A673 (cell line): ENCODE results near the gene PEPD. TPM values are rescaled to one million over a fixed set of nuclear protein-coding genes. Genes with fewer than 3 reads are reported as not detected.

ENCODE experiments used
- BruUV-seq: library from RNA; stranded (reverse); fragments of 400-500 nt; replicated peaks from 2 replicates; lab custom pipeline; 2021; lab: Mats Ljungman, UMichigan
- CTCF ChIA-PET: fragments of 300-600 bp; sonication (Branson Sonifier 250); formaldehyde crosslinking; loops from one replicate; lab custom pipeline; 2022; ENCODE audit warnings: antibody characterized with exemption; lab: Charles Lee
- POLR2A ChIA-PET: fragments of 300-600 bp; sonication (Branson Sonifier 250); formaldehyde crosslinking; loops from one replicate; lab custom pipeline; 2022; ENCODE audit warnings: antibody characterized with exemption; ENCODE audit not compliant: low non-redundant PET; lab: Charles Lee
- DNase-seq: peaks from one replicate; pipeline ENCODE4 v3.0.0-alpha.2; 2015; ENCODE audit warnings: low spot score
- H3K27ac ChIP-seq: fragments of 200-600 bp; sonication (generic); 2 replicates; pipeline ENCODE4 v1.5.1; 2016; ENCODE audit warnings: mixed run types, low read depth, mild to moderate bottlenecking, mixed read lengths, antibody characterized with exemption, low read length; ENCODE audit not compliant: poor library complexity, severe bottlenecking
- H3K27me3 ChIP-seq: fragments of 200-600 bp; sonication (generic); replicated peaks from 2 replicates; pipeline ENCODE4 v1.6.1; 2017; ENCODE audit warnings: mixed run types, low read depth, mild to moderate bottlenecking, mixed read lengths, antibody characterized with exemption, low read length; ENCODE audit not compliant: insufficient read depth, poor library complexity
- H3K36me3 ChIP-seq: fragments of 200-600 bp; sonication (generic); 2 replicates; pipeline ENCODE4 v1.6.1; 2016; ENCODE audit warnings: mixed run types, mild to moderate bottlenecking, mixed read lengths, antibody characterized with exemption, low read length; ENCODE audit not compliant: insufficient read depth, poor library complexity, severe bottlenecking
- H3K4me1 ChIP-seq: fragments of 200-600 bp; sonication (generic); 2 replicates; pipeline ENCODE4 v1.6.1; 2017; ENCODE audit warnings: mixed run types, mild to moderate bottlenecking, mixed read lengths, antibody characterized with exemption, low read length; ENCODE audit not compliant: insufficient read depth, poor library complexity, severe bottlenecking
- H3K4me3 ChIP-seq: fragments of 200-600 bp; sonication (generic); 2 replicates; pipeline ENCODE4 v1.5.1; 2016; ENCODE audit warnings: low read depth, mixed run types, mild to moderate bottlenecking, mixed read lengths, low read length; ENCODE audit not compliant: poor library complexity, severe bottlenecking
- H3K9me3 ChIP-seq: fragments of 200-600 bp; sonication (generic); 2 replicates; pipeline ENCODE4 v1.6.1; 2016; ENCODE audit warnings: mixed run types, low read depth, mild to moderate bottlenecking, mixed read lengths, antibody characterized with exemption, low read length; ENCODE audit not compliant: poor library complexity, severe bottlenecking
- EZH2 ChIP-seq: fragments of 200-600 bp; sonication (generic); IDR thresholded peaks from 2 replicates; pipeline ENCODE4 v1.6.1; 2017; ENCODE audit warnings: borderline replicate concordance, low read depth, mild to moderate bottlenecking, mixed read lengths, antibody characterized with exemption, low read length; ENCODE audit not compliant: poor library complexity, severe bottlenecking
- intact Hi-C: fragments of 100-400 bp; cut with micrococcal nuclease; formaldehyde crosslinking; loops from one replicate; pipeline ENCODE4 v1.10.0; 2022; ENCODE audit not compliant: unreplicated experiment
- total RNA-seq: library from RNA; stranded (reverse); gene quantifications from 2 replicates; pipeline ENCODE4 v1.2.3, GENCODE V29; 2021
- TF ChIP-seq, protein P1 (sequence below): fragments of 300-800, 200-600 bp; sonication (generic); conservative IDR thresholded peaks from 2 replicates; pipeline ENCODE4 v1.5.1; 2017; ENCODE audit warnings: low read depth, mild to moderate bottlenecking, antibody characterized with exemption, low read length, moderate library complexity, mixed read lengths

Gene PEPD
- total RNA-seq, 1 experiment from 2014 or later: 82.2 TPM

DNA sequence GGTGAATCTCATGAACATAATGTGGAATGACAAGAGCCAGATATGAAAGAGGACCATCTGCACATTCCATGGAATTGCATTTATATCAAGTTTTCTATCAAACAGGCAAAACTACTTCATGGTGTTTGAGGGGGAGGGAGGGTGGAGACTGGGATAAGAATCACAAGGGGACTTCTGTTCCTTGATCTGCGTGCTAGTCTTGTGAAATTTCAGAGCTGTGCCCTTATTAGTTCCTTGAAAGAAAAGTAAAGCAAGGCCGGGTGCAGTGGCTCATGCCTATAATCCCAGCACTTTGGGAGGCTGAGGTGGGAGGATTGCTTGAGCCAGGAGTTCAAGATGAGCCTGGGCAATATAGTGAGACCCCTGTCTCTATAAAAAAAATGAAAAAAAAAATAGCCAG is 178.3 kb downstream of the PEPD start:
- BruUV-seq: no TSS peak
- no peak for DNase-seq
- ChIA-PET CTCF (interaction anchor here (0.6 kb wide), 1 partner anchor 455 kb away, joined by 3 read pairs; no protein-coding TSS in a partner anchor), POLR2A (no interaction called here)
- no peak for TF ChIP-seq EZH2
- TF ChIP-seq, protein P1, sequence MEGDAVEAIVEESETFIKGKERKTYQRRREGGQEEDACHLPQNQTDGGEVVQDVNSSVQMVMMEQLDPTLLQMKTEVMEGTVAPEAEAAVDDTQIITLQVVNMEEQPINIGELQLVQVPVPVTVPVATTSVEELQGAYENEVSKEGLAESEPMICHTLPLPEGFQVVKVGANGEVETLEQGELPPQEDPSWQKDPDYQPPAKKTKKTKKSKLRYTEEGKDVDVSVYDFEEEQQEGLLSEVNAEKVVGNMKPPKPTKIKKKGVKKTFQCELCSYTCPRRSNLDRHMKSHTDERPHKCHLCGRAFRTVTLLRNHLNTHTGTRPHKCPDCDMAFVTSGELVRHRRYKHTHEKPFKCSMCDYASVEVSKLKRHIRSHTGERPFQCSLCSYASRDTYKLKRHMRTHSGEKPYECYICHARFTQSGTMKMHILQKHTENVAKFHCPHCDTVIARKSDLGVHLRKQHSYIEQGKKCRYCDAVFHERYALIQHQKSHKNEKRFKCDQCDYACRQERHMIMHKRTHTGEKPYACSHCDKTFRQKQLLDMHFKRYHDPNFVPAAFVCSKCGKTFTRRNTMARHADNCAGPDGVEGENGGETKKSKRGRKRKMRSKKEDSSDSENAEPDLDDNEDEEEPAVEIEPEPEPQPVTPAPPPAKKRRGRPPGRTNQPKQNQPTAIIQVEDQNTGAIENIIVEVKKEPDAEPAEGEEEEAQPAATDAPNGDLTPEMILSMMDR: no peak
- H3K36me3 ChIP-seq: no peaks in the 10 kb centered on the region
- H3K4me3 ChIP-seq: no peak overlapping the region
- no peak overlapping the region for H3K27ac ChIP-seq
- H3K27me3 ChIP-seq: peaks cover 80% of the 10 kb centered on the region
- no peaks in the 10 kb centered on the region for H3K4me1 ChIP-seq
- no peaks in the 10 kb centered on the region for H3K9me3 ChIP-seq
- intact Hi-C loops: no loop called here

DNA sequence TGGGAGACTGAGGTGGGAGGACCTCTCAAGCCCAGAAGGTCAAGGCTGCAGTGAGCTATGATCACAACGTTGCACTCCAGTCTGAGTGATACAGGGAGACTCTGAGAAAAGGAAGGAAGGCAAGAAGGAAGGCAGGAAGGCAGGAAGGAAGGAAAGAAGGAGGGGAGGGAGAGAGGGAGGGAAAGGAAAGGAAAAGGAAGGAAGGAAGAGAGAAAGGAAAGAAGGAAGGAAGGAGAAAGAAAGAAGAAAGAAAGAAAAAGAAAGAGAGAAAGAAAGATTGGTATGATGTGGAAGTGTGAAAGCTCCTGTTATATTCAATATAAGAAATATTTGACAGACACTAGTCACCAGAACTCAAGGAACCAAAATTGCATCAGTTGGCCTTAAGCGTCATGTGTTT is 180.6 kb downstream of the PEPD start:
- intact Hi-C loops: no loop called here
- BruUV-seq: no TSS peak
- no peaks in the 10 kb centered on the region for H3K4me1 ChIP-seq
- no peak overlapping the region for H3K27ac ChIP-seq
- no peak for DNase-seq
- H3K4me3 ChIP-seq: no peak overlapping the region
- TF ChIP-seq, protein P1: no peak
- no peak for TF ChIP-seq EZH2
- H3K9me3 ChIP-seq: no peaks in the 10 kb centered on the region
- H3K36me3 ChIP-seq: no peaks in the 10 kb centered on the region
- ChIA-PET POLR2A (no interaction called here), CTCF (no interaction called here)
- peaks cover 70% of the 10 kb centered on the region for H3K27me3 ChIP-seq

DNA sequence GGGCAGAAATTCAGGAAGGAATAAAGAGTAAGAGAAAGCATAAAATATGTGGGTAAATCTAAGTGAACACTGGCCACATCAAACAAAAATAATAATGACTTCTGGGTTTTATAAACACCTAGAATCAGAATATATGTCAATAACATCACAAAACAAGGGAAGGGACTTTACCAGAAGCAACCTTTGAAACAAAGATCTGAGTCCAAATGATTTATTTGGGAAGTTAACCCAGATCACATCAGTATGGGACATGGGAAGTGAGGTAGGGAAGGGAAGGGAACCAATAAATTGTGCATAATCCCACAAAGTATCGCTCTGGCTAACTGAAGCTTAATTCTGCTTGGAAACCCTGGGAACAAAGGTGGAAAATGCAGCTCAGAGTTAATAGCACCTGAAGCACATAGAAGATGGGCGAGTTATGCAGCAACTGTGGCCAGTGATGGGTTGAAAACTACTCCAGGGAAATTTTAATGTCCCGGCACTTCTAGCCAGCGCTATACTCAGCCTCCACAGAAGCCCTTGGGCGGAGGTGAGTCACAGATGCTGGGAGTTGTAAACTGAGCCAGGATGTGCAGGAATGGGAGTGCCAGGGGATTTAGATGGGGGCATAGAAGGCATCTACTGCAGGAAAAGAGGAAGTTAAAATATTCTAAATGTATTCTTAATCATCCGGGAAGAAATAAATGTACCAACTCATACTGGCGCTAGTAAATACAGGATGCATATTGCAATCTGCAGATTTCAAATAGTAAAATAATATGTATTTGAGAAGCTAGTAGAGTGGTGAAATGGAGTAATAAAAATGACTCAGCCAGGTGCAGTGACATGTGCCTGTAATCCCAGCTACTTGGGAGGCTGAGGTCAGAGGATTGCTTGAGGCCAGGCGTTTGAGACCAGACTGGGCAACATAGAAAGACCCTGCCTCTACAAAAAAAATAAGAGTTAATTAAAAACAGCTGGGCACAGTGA is 182.3 kb downstream of the PEPD start:
- no peaks in the 10 kb centered on the region for H3K9me3 ChIP-seq
- no peaks in the 10 kb centered on the region for H3K4me1 ChIP-seq
- H3K27me3 ChIP-seq: peaks cover 56% of the 10 kb centered on the region
- intact Hi-C loops: no loop called here
- no TSS peak for BruUV-seq
- TF ChIP-seq EZH2: no peak
- TF ChIP-seq, protein P1: no peak
- no peak overlapping the region for H3K27ac ChIP-seq
- DNase-seq: no peak
- H3K36me3 ChIP-seq: no peaks in the 10 kb centered on the region
- POLR2A ChIA-PET: no interaction called here
- CTCF ChIA-PET: no interaction called here
- H3K4me3 ChIP-seq: no peak overlapping the region

Other genes starting within 250 kb of the PEPD start
- 1.4 TPM in 2 replicates for gene CEBPA, start 219.3 kb downstream of the PEPD start, total RNA-seq
- gene CEBPG, start 148.1 kb downstream of the PEPD start, total RNA-seq: 48.6 and 50.5 TPM in 2 replicates
- gene CHST8, start 100.2 kb upstream of the PEPD start, total RNA-seq: 1.5 and 2.3 TPM in 2 replicates